Measurements from ENCODE around the gene OLA1. TPM values are rescaled to one million over a fixed set of nuclear protein-coding genes. Genes with fewer than 3 reads are reported as not detected.
A peak's percentile ranks its signal among the peaks of the same experiment; 100 is the strongest.

OLA1 gene
- polyA plus RNA-seq, 1 of the 3 experiments (the other 2 are of a cell fraction) = 46.9 TPM

GRCh38 chr2:174039551-174040416 is 208.5 kb downstream of the OLA1 start (continued):
- peak; percentile 69; the same call in 1 of the 2 replicates for TF ChIP-seq FOSL2 (IDR thresholded peaks at IDR 0.05; ENCODE audit: borderline replicate concordance, low read depth)
- TF ChIP-seq GATA2 (CRISPR knock-in tag; IDR thresholded peaks at IDR 0.05) = no peak
- TF ChIP-seq EZH2phosphoT487 (IDR thresholded peaks at IDR 0.05; ENCODE audit: borderline replicate concordance, low read depth) = no peak
- TF ChIP-seq MAX (IDR thresholded peaks at IDR 0.05; ENCODE audit: low read depth) = no peak; the same call in 1 of the 2 replicates
- TF ChIP-seq, protein P1, sequence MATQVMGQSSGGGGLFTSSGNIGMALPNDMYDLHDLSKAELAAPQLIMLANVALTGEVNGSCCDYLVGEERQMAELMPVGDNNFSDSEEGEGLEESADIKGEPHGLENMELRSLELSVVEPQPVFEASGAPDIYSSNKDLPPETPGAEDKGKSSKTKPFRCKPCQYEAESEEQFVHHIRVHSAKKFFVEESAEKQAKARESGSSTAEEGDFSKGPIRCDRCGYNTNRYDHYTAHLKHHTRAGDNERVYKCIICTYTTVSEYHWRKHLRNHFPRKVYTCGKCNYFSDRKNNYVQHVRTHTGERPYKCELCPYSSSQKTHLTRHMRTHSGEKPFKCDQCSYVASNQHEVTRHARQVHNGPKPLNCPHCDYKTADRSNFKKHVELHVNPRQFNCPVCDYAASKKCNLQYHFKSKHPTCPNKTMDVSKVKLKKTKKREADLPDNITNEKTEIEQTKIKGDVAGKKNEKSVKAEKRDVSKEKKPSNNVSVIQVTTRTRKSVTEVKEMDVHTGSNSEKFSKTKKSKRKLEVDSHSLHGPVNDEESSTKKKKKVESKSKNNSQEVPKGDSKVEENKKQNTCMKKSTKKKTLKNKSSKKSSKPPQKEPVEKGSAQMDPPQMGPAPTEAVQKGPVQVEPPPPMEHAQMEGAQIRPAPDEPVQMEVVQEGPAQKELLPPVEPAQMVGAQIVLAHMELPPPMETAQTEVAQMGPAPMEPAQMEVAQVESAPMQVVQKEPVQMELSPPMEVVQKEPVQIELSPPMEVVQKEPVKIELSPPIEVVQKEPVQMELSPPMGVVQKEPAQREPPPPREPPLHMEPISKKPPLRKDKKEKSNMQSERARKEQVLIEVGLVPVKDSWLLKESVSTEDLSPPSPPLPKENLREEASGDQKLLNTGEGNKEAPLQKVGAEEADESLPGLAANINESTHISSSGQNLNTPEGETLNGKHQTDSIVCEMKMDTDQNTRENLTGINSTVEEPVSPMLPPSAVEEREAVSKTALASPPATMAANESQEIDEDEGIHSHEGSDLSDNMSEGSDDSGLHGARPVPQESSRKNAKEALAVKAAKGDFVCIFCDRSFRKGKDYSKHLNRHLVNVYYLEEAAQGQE (IDR thresholded peaks at IDR 0.05; ENCODE audit: low read depth, low read length) = no peak

- DNase-seq = no peak
- no peaks in the 10 kb centered on the region for H3K36me3 ChIP-seq (replicated peaks in 1 of 2; ENCODE audit: control insufficient read depth in 1 of 2, insufficient read depth in 2 of 2, low read length in 1 of 2)
- WGBS (ENCODE audit: low lambda C conversion rate) = 97% methylated on average over 2 of the region's 2 CpGs
- no peak overlapping the region for H3K4me3 ChIP-seq (ENCODE audit: low read depth in 2 of 2, low read length in 1 of 2)
- TF ChIP-seq PBX3 (IDR thresholded peaks at IDR 0.05) (no peak), RFX5 (IDR thresholded peaks at IDR 0.05; ENCODE audit: low read length) (no peak), MEF2A (IDR thresholded peaks at IDR 0.05; ENCODE audit: borderline replicate concordance, low read depth) (no peak), NFIC (IDR thresholded peaks at IDR 0.05; ENCODE audit: borderline replicate concordance) (no peak), RAD21 (IDR thresholded peaks at IDR 0.05; ENCODE audit: low read length) (no peak), USF1 (IDR thresholded peaks at IDR 0.05; ENCODE audit: borderline replicate concordance, low read depth) (no peak), POLR2AphosphoS5 (IDR thresholded peaks at IDR 0.05; ENCODE audit: low read depth, low read length) (no peak), CHD2 (IDR thresholded peaks at IDR 0.05; ENCODE audit: low read length, partially characterized antibody) (no peak), SIN3A (IDR thresholded peaks at IDR 0.05; ENCODE audit: borderline replicate concordance, low read depth, low read length) (no peak), EZH2phosphoT487 (IDR thresholded peaks at IDR 0.05; ENCODE audit: borderline replicate concordance, low read depth) (no peak), FOSL2 (IDR thresholded peaks at IDR 0.05; ENCODE audit: borderline replicate concordance, low read depth) (no peak), ELF1 (IDR thresholded peaks at IDR 0.05) (no peak), RCOR1 (IDR thresholded peaks at IDR 0.05; ENCODE audit: low read length) (no peak), CTCF (IDR thresholded peaks at IDR 0.05) (no peak), TEAD4 (IDR thresholded peaks at IDR 0.05; ENCODE audit: borderline replicate concordance, insufficient read depth) (no peak), EP300 (IDR thresholded peaks at IDR 0.05; ENCODE audit: borderline replicate concordance in 1 of 2, low read depth in 1 of 2, low read length in 1 of 2) (no peak)
- TF ChIP-seq, protein P2, sequence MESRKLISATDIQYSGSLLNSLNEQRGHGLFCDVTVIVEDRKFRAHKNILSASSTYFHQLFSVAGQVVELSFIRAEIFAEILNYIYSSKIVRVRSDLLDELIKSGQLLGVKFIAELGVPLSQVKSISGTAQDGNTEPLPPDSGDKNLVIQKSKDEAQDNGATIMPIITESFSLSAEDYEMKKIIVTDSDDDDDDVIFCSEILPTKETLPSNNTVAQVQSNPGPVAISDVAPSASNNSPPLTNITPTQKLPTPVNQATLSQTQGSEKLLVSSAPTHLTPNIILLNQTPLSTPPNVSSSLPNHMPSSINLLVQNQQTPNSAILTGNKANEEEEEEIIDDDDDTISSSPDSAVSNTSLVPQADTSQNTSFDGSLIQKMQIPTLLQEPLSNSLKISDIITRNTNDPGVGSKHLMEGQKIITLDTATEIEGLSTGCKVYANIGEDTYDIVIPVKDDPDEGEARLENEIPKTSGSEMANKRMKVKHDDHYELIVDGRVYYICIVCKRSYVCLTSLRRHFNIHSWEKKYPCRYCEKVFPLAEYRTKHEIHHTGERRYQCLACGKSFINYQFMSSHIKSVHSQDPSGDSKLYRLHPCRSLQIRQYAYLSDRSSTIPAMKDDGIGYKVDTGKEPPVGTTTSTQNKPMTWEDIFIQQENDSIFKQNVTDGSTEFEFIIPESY (IDR thresholded peaks at IDR 0.05; ENCODE audit: borderline replicate concordance, low read depth) = no peak
- no peaks in the 10 kb centered on the region for H3K9me3 ChIP-seq
- no peaks in the 10 kb centered on the region for H3K9me2 ChIP-seq
- no peaks in the 10 kb centered on the region for H4K20me1 ChIP-seq (ENCODE audit: insufficient read depth)
- no peaks in the 10 kb centered on the region for H3K79me2 ChIP-seq (ENCODE audit: insufficient read depth)
- CTCF ChIA-PET = interaction anchor here (0.8 to 2.0 kb wide), 7 partner anchors 9 to 306 kb away, joined by 3 to 9 read pairs (median 4); no protein-coding TSS in a partner anchor
- H3F3A ChIP-seq (replicated peaks; ENCODE audit: insufficient read depth) = peaks cover 9% of the 10 kb centered on the region
- H2AFZ ChIP-seq (ENCODE audit: low read depth) = no peak overlapping the region; the same call in 1 of the 2 replicates
- peaks cover 6 to 14% of the 10 kb centered on the region in 2 experiments; a peak in 2 of 4 replicates for H3K4me1 ChIP-seq (ENCODE audit: control insufficient read depth in 1 of 2, insufficient read depth in 2 of 2, low read depth in 1 of 2, low read length in 1 of 2)
- H3K27me3 ChIP-seq (ENCODE audit: insufficient read depth) = no peaks in the 10 kb centered on the region
- POLR2A ChIA-PET = no interaction called here
- H3K4me2 ChIP-seq = no peak overlapping the region
- H3K9ac ChIP-seq = no peak overlapping the region
- H3K27ac ChIP-seq (ENCODE audit: low read depth in 2 of 2, low read length in 1 of 2) = no peak overlapping the region
Observed at GRCh38 chr2:174038462-174038861, 209.9 kb downstream of the OLA1 start.
